ENCODE results near the gene FAM187B.
"Not testable (repeated sequence)": the region's sequence is repeated elsewhere in the genome, so short reads cannot be mapped to it uniquely, and the experiment has no call there.

Gene FAM187B

GRCh38 chr19:35213663-35214632 is 14.6 kb downstream of the FAM187B start:
- DNase-seq (ENCODE audit: low spot score) = peak; percentile 94

- no peak for DNase-seq (ENCODE audit: low spot score)
Measured at GRCh38 chr19:35212241-35212640, 16.3 kb downstream of the FAM187B start.

GRCh38 chr19:35211545-35212230 is 16.9 kb downstream of the FAM187B start:
- peak; percentile 86 for DNase-seq (ENCODE audit: low spot score)

- no peak for DNase-seq (ENCODE audit: low spot score)
Measured at GRCh38 chr19:35209646-35210045, 18.9 kb downstream of the FAM187B start.

- no peak for DNase-seq (ENCODE audit: low spot score)
Measured at GRCh38 chr19:35208121-35208520, 20.4 kb downstream of the FAM187B start.

GRCh38 chr19:35207391-35207871 is 21.1 kb downstream of the FAM187B start:
- DNase-seq (ENCODE audit: low spot score) = peak; percentile 72

GRCh38 chr19:35206855-35207254 is 21.7 kb downstream of the FAM187B start:
- DNase-seq (ENCODE audit: low spot score) = no peak

GRCh38 chr19:35206379-35206778 is 22.2 kb downstream of the FAM187B start:
- DNase-seq (ENCODE audit: low spot score) = peak; percentile 90

GRCh38 chr19:35205733-35206323 is 22.7 kb downstream of the FAM187B start:
- DNase-seq (ENCODE audit: low spot score) = no peak

GRCh38 chr19:35204799-35205732 is 23.5 kb downstream of the FAM187B start:
- no peak for DNase-seq (ENCODE audit: low spot score)

- DNase-seq (ENCODE audit: low spot score) = no peak
Measured at GRCh38 chr19:35202722-35203688, 25.5 kb downstream of the FAM187B start.

- DNase-seq (ENCODE audit: low spot score) = no peak
Measured at GRCh38 chr19:35199481-35199880, 29.1 kb downstream of the FAM187B start.

GRCh38 chr19:35196861-35197260 is 31.7 kb downstream of the FAM187B start:
- not testable (repeated sequence) for DNase-seq (ENCODE audit: low spot score)

GRCh38 chr19:35195830-35196229 is 32.7 kb downstream of the FAM187B start:
- no peak for DNase-seq (ENCODE audit: low spot score)

- DNase-seq (ENCODE audit: low spot score) = no peak
Measured at GRCh38 chr19:35194012-35194984, 34.2 kb downstream of the FAM187B start.

GRCh38 chr19:35184884-35185283 is 43.7 kb downstream of the FAM187B start:
- DNase-seq (ENCODE audit: low spot score) = no peak

- DNase-seq (ENCODE audit: low spot score) = no peak
Measured at GRCh38 chr19:35184267-35184666, 44.3 kb downstream of the FAM187B start.

- no peak for DNase-seq (ENCODE audit: low spot score)
Measured at GRCh38 chr19:35181387-35181786, 47.2 kb downstream of the FAM187B start.

- DNase-seq (ENCODE audit: low spot score) = no peak
Measured at GRCh38 chr19:35179830-35180229, 48.7 kb downstream of the FAM187B start.

Data from CD4-positive, alpha-beta T cell treated with Interleukin-15 for 4 hours (primary cell).